BJ (cell line): ENCODE data around the gene PRDM16. TPM values are rescaled to one million over a fixed set of nuclear protein-coding genes. Genes with fewer than 3 reads are reported as not detected.
A peak's percentile ranks its signal among the peaks of the same experiment; 100 is the strongest.

Experiments
- CTCF ChIA-PET: fragments of 350-600 bp; formaldehyde crosslinking; extraction: SDS; loops from one replicate; lab custom pipeline; 2021; ENCODE audit warnings: antibody characterized with exemption, inconsistent platforms; lab: Yijun Ruan, JAX
- POLR2A ChIA-PET: fragments of 300-600 bp; sonication (Branson Sonifier 250); formaldehyde crosslinking; extraction: SDS; loops from one replicate; lab custom pipeline; 2021; ENCODE audit warnings: antibody characterized with exemption; lab: Charles Lee
- DNase-seq: peaks from one replicate; pipeline ENCODE4 v3.0.0-alpha.2; 2011; ENCODE audit warnings: low read depth
- H3K27me3 ChIP-seq: 2 replicates; pipeline ENCODE4 v1.6.0; 2011; ENCODE audit warnings: low read length; ENCODE audit not compliant: control insufficient read depth, insufficient read depth
- H3K36me3 ChIP-seq: 2 replicates; pipeline ENCODE4 v1.5.1; 2011; ENCODE audit warnings: low read length; ENCODE audit not compliant: control insufficient read depth, insufficient read depth
- H3K4me3 ChIP-seq: 2 replicates; pipeline ENCODE4 v1.5.1; 2011; ENCODE audit warnings: low read depth, mild to moderate bottlenecking, control low read depth, low read length
- CTCF ChIP-seq: IDR thresholded peaks from 2 replicates; pipeline ENCODE4 v1.5.1; 2011; ENCODE audit warnings: low read depth, mild to moderate bottlenecking, control low read depth, inconsistent platforms, low read length, moderate library complexity; ENCODE audit not compliant: insufficient read depth
- polyA plus RNA-seq: library from polyadenylated mRNA; depleted of rRNA; stranded (reverse); fragments of >200 nt; gene quantifications from 2 replicates; pipeline ENCODE4 v1.2.3, GENCODE V29; 2011

PRDM16 gene
- polyA plus RNA-seq, 1 experiment, result 0.02 TPM

- Histone ChIP-seq H3K4me3 (no peak overlapping the region), H3K36me3 (no peaks in the 10 kb centered on the region), H3K27me3 (no peaks in the 10 kb centered on the region)
- DNase-seq, result no peak
- CTCF ChIA-PET, result no interaction called here
- POLR2A ChIA-PET, result no interaction called here
- no peak for TF ChIP-seq CTCF
Observed at GRCh38 chr1:3274972-3275371, 206.0 kb downstream of the PRDM16 start.

GRCh38 chr1:3275471-3276340 is 206.7 kb downstream of the PRDM16 start:
- Histone ChIP-seq H3K4me3 (no peak overlapping the region), H3K36me3 (no peaks in the 10 kb centered on the region), H3K27me3 (no peaks in the 10 kb centered on the region)
- no peak for TF ChIP-seq CTCF
- ChIA-PET CTCF (no interaction called here), POLR2A (no interaction called here)
- peak; percentile 9 for DNase-seq

- Histone ChIP-seq H3K27me3 (no peaks in the 10 kb centered on the region), H3K4me3 (no peak overlapping the region), H3K36me3 (no peaks in the 10 kb centered on the region)
- POLR2A ChIA-PET, result no interaction called here
- DNase-seq, result no peak
- TF ChIP-seq CTCF, result no peak
- CTCF ChIA-PET, result no interaction called here
Observed at GRCh38 chr1:3276341-3276800, 207.4 kb downstream of the PRDM16 start.

- no peak for DNase-seq
- Histone ChIP-seq H3K36me3 (no peaks in the 10 kb centered on the region), H3K27me3 (no peaks in the 10 kb centered on the region), H3K4me3 (no peak overlapping the region)
- no peak for TF ChIP-seq CTCF
- ChIA-PET POLR2A (no interaction called here), CTCF (no interaction called here)
Observed at GRCh38 chr1:3277011-3277471, 208.0 kb downstream of the PRDM16 start.

- POLR2A ChIA-PET, result no interaction called here
- no peaks in the 10 kb centered on the region for H3K36me3 ChIP-seq
- TF ChIP-seq CTCF, result no peak
- no peak overlapping the region for H3K4me3 ChIP-seq
- no peak for DNase-seq
- CTCF ChIA-PET, result no interaction called here
- H3K27me3 ChIP-seq, result no peaks in the 10 kb centered on the region
Observed at GRCh38 chr1:3277623-3278022, 208.6 kb downstream of the PRDM16 start.
